Keratinocyte (primary cell): ENCODE data around the gene EIF2B2. TPM values are rescaled to one million over a fixed set of nuclear protein-coding genes. Genes with fewer than 3 reads are reported as not detected.
A peak's percentile ranks its signal among the peaks of the same experiment; 100 is the strongest.

Experiments used
- DNase-seq: peaks from one replicate; pipeline ENCODE4 v3.0.0-alpha.2; 2011; ENCODE audit warnings: low read depth, missing footprints, low spot score
- FAIRE-seq: peaks from 2 replicates; lab custom pipeline; 2011; peaks lifted over from hg19 to GRCh38; lab: Jason Lieb, UNC
- H2AFZ ChIP-seq: 2 replicates; pipeline ENCODE4 v1.6.0; 2012; ENCODE audit warnings: low read length, control low read depth, inconsistent platforms; ENCODE audit not compliant: control insufficient read depth
- H3K27ac ChIP-seq: 2 replicates; pipeline ENCODE4 v1.5.1; 2011; ENCODE audit warnings: low read length; ENCODE audit not compliant: control insufficient read depth, insufficient read depth
- H3K27me3 ChIP-seq: 3 replicates; pipeline ENCODE4 v1.6.0; 2011; ENCODE audit warnings: low read length; ENCODE audit not compliant: control insufficient read depth, insufficient read depth; ENCODE audit errors: extremely low read depth
- H3K36me3 ChIP-seq, 2 experiments: 2 replicates in 1 of 2; 3 replicates in 1 of 2; pipeline ENCODE4 v1.5.1; 2011; ENCODE audit warnings: low read length in 2 of 2, mild to moderate bottlenecking in 1 of 2; ENCODE audit not compliant: control insufficient read depth in 2 of 2, insufficient read depth in 2 of 2; ENCODE audit errors: extremely low read depth in 1 of 2
- H3K4me1 ChIP-seq: 3 replicates; pipeline ENCODE4 v1.5.1; 2011; ENCODE audit warnings: low read length; ENCODE audit not compliant: control insufficient read depth, insufficient read depth; ENCODE audit errors: extremely low read depth
- H3K4me2 ChIP-seq: 3 replicates; pipeline ENCODE4 v1.6.0; 2011; ENCODE audit warnings: low read depth, low read length; ENCODE audit not compliant: control insufficient read depth, insufficient read depth; ENCODE audit errors: extremely low read depth
- H3K4me3 ChIP-seq, 3 experiments: fragments of 200-600 bp in 1 of 3; sonication (generic) in 1 of 3; 2 replicates in 2 of 3; 3 replicates in 1 of 3; pipeline ENCODE4 v1.5.1; 2011 to 2016; ENCODE audit warnings: low read length in 3 of 3, mild to moderate bottlenecking in 3 of 3, control low read depth in 2 of 3, inconsistent platforms in 1 of 3, low read depth in 1 of 3, mixed read lengths in 1 of 3, mixed run types in 1 of 3, moderate library complexity in 1 of 3; ENCODE audit not compliant: control insufficient read depth in 2 of 3, insufficient read depth in 2 of 3; ENCODE audit errors: extremely low read depth in 1 of 3
- H3K79me2 ChIP-seq: 2 replicates; pipeline ENCODE4 v1.6.0; 2012; ENCODE audit warnings: low read length; ENCODE audit not compliant: control insufficient read depth, insufficient read depth
- H3K9ac ChIP-seq: 3 replicates; pipeline ENCODE4 v1.6.0; 2011; ENCODE audit warnings: low read length; ENCODE audit not compliant: control insufficient read depth, insufficient read depth; ENCODE audit errors: extremely low read depth
- H3K9me1 ChIP-seq: 3 replicates; pipeline ENCODE4 v1.6.0; 2011; ENCODE audit warnings: low read length; ENCODE audit not compliant: control insufficient read depth, insufficient read depth; ENCODE audit errors: extremely low read depth
- H3K9me3 ChIP-seq: 2 replicates; pipeline ENCODE4 v1.5.1; 2012; ENCODE audit warnings: low read depth, low read length; ENCODE audit not compliant: control insufficient read depth
- H4K20me1 ChIP-seq: 3 replicates; pipeline ENCODE4 v1.6.0; 2011; ENCODE audit warnings: low read length; ENCODE audit not compliant: control insufficient read depth, insufficient read depth; ENCODE audit errors: extremely low read depth
- CTCF ChIP-seq, 3 experiments: IDR thresholded peaks in 1 of 3; conservative IDR thresholded peaks in 1 of 3; optimal IDR thresholded peaks in 1 of 3; 2 replicates in 2 of 3; 3 replicates in 1 of 3; pipeline versions ENCODE3 to v1.5.1; 2011; ENCODE audit warnings: low read length in 3 of 3, mild to moderate bottlenecking in 3 of 3, moderate library complexity in 2 of 3, control low read depth in 1 of 3, inconsistent platforms in 1 of 3; ENCODE audit not compliant: insufficient read depth in 2 of 3; ENCODE audit errors: extremely low read depth in 1 of 3
- EZH2 ChIP-seq: IDR thresholded peaks from one replicate; pipeline ENCODE4 v1.6.1; 2012; ENCODE audit warnings: inconsistent platforms, mild to moderate bottlenecking, low read length, moderate library complexity
- dilution Hi-C: fragments of 300-500 bp; cut with MboI; formaldehyde crosslinking; loops from one replicate; pipeline ENCODE4 v1.7.0; 2020; ENCODE audit warnings: low sequenced_read_pairs; ENCODE audit not compliant: extremely low pct_ligation_motif_present
- polyA plus RNA-seq, 5 experiments: library from polyadenylated mRNA; depleted of rRNA in 3 of 5; stranded (reverse) in 3 of 5; stranded (forward) in 1 of 5; unstranded in 1 of 5; fragments of >200 nt; gene quantifications; 1 replicate in 1 of 5; 2 replicates in 3 of 5; 3 replicates in 1 of 5; pipeline versions ENCODE4 v1.2.1 to v1.2.3, GENCODE V29; 2011 to 2012; ENCODE audit warnings: missing spikeins in 2 of 5, low read depth in 1 of 5, low replicate concordance in 1 of 5

Gene EIF2B2
- polyA plus RNA-seq, 1 donor (not counting 4 experiments of a cell fraction or from before 2014, with no cell fraction given): 113 TPM

GRCh38 chr14:75049731-75050201 is 47.0 kb downstream of the EIF2B2 start:
- DNase-seq (no peak), FAIRE-seq (no peak)
- Histone ChIP-seq H3K9ac (no peak overlapping the region), H3K4me1 (peaks cover 21% of the 10 kb centered on the region), H3K9me1 (no peaks in the 10 kb centered on the region), H3K27ac (no peak overlapping the region), H3K9me3 (no peaks in the 10 kb centered on the region), H3K79me2 (peaks cover 3% of the 10 kb centered on the region), H3K4me2 (peak overlapping the region; percentile 84), H4K20me1 (no peaks in the 10 kb centered on the region), H3K36me3 (peaks cover 3 to 8% of the 10 kb centered on the region in 2 experiments), H3K4me3 (no peak overlapping the region), H3K27me3 (no peaks in the 10 kb centered on the region), H2AFZ (no peak overlapping the region)
- TF ChIP-seq CTCF (optimal IDR thresholded peaks at IDR 0.05 in 1 of 3, IDR thresholded peaks at IDR 0.05 in 1 of 3, conservative IDR thresholded peaks at IDR 0.05 in 1 of 3; ENCODE audit: extremely low read depth in 1 of 3, insufficient read depth in 2 of 3, low read length in 3 of 3): no peak
- no peak for TF ChIP-seq EZH2
- dilution Hi-C loops: no loop called here

GRCh38 chr14:75050852-75051555 is 48.3 kb downstream of the EIF2B2 start, which contains the start of gene MLH3:
MLH3 (minus strand) TSS chr14:75051467; CDS start chr14:75049655, 1,812 bp downstream.
- H3K4me3 ChIP-seq: peak within 1 kb of the TSS; percentile 40 to 66 (median 52)
- DNase-seq: no peak
- H3K9me1 ChIP-seq: no peaks in the 10 kb centered on the region
- peak within 1 kb of the TSS; percentile 66 for H3K9ac ChIP-seq
- dilution Hi-C loops: no loop called here
- no peaks in the 10 kb centered on the region for H4K20me1 ChIP-seq
- peaks cover 3% of the 10 kb centered on the region for H3K79me2 ChIP-seq
- H3K27me3 ChIP-seq: no peaks in the 10 kb centered on the region
- TF ChIP-seq EZH2 (no peak), CTCF (optimal IDR thresholded peaks at IDR 0.05 in 1 of 3, IDR thresholded peaks at IDR 0.05 in 1 of 3, conservative IDR thresholded peaks at IDR 0.05 in 1 of 3; ENCODE audit: extremely low read depth in 1 of 3, insufficient read depth in 2 of 3, low read length in 3 of 3) (peak in 1 of 3 experiments; percentile 14)
- no peaks in the 10 kb centered on the region for H3K9me3 ChIP-seq
- peak; percentile 39 for FAIRE-seq
- H3K27ac ChIP-seq: peak within 1 kb of the TSS; percentile 40
- peaks cover 3 to 8% of the 10 kb centered on the region in 2 experiments for H3K36me3 ChIP-seq
- peaks cover 20% of the 10 kb centered on the region for H3K4me1 ChIP-seq
- peak within 1 kb of the TSS; percentile 34 for H2AFZ ChIP-seq
- H3K4me2 ChIP-seq: peak within 1 kb of the TSS; percentile 84
